Globus pallidus (tissue), 1 donor: ENCODE results near the gene MAPKAP1.

Experiments
- DNase-seq: peaks from one replicate; pipeline ENCODE4 v3.0.0-alpha.2; 2015; ENCODE audit warnings: low spot score

The MAPKAP1 gene

DNA sequence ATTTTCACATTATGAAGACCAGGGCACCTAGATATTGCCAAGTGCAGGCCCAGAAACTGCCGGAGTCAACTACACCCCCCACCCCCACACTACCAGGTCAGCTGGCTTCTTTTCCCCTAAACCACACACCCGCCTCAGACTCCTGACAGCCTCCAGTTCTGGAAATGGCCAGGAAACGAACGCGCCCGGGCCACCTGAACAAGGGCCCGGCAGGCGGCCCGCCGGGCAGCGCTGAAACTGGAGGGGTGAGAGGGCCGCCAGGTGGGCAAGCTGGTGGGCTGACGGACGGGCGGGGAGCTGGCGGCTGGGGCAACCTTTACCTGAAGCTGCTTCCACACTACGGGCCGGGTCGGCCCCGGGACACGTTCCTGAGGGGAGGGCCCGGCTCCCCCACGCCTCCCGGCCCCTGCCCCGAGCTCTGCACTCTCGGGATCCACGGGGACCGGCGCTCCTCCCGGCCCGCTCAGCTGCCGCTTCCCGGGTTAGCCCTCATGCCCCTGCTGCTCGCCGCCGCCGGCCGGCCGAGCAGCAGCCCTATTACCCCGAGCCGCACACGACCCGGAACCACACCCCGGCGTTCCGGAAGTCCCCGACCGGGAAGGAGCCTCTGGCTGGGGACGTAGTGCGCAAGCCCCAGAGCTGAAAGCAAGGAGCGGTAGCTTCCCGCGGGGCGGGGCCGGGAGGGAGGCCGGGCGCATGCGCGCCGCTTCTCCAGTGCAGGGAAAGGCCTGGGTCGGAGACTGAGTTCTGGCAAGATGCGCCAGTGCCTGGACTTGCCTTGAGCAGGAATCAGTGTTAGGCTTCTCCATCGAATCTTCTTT lies at the start of gene MAPKAP1:
TSS of gene MAPKAP1 (minus strand) at position 558 of the 821 bp plus-strand sequence. CDS start 34,634 bp downstream, outside the sequence.
- DNase-seq = peak; percentile 95

DNA sequence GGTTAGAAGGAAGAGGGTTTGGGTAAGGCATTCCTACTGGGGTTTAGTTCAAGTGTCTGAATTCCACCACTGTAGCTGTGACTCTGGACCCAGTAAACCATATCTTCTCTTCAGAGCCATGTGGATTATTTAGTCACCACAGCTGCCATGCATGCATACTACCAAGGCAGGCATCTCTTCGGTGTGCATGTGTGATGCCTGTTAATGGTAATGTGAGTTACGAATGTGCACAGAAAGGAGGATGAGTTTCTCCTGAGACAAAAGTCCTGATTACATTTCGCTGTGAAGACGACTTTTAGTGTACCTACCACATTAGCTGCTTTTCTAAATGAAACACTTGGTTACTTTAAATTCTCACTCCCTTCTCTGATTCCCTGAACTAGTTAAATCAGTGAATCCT lies 49.5 kb upstream of the MAPKAP1 start:
- DNase-seq = no peak

DNA sequence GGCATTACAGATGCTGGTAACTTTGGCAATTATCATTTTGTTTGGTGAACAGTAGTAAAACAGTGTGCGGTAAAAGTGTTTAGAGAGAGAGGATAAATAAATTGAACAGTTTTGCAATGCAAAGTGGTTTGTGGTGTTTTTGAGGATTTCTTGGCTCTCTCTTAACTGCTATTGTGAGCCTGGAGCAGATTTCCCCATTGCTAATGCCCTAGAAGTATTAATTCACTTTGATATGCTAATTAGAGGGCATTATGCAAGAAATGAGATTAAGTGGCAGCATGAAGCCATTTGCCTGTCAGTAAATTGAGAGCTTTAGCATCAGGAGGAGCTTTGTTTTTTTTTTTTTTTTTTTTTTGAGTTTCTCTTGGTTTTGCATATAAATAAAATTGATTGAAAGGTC lies 48.3 kb upstream of the MAPKAP1 start:
- DNase-seq = no peak

DNA sequence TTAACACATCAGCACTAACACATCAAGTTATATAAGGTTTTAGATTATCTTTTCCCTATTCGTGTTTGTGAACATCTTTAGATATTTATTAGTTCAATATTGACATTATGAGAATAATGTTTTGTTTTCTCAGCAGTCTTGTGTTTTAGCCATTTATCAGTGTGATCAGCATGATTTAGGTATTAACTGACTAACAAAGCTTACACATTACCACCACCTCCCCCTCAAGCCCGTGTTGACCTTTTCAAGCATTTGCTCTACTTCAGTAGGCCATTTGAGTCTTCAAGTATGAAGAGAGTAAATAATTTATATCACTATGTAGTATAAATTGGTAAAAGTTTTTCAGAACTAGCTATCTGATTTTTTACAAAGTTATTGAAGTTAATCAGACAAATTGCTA lies 47.1 kb upstream of the MAPKAP1 start:
- DNase-seq = no peak

DNA sequence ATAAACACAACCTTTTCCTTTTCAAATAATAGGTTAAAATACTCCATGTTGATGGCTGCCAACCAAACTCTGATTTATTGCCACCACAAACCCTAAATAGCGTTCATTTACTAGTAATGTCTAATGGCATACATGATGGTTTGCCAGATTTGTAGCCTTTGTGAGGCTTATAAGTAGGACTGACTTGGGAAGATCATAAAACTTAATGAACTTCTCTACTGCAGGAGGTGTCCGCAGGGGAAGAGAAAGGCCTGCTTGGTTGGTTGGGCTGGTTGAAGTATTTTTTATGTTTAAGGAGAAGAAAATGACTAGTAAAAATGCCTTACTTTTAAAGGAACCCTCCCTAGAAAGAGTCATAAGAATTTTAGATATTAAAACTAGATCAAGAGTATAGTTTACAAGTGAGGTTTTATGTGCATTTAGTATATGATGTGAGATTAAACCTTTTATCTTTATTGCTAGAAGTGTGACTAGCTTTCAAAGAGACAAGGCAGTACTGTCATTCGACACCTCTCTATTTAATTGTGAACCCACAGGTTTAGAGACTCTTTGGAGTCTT lies 45.1 kb upstream of the MAPKAP1 start:
- DNase-seq = no peak

DNA sequence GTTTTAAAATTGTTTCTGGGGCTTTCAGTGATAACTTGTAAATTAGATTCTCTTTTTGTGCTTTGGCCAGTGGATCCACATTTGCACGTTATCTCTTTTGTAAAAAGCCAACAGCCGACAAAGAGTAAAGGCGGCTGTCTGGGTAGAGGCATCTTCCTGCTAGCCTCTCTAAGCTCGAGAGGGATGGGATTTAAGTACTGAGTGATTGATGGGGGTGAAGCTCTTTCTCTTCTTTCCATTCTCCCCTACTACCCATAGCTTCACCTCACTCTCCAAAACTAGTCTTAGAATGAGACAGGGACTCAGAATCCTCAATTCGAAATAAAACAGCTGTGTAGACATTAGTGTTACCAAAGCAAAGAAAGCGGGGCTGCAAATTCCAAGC lies 43.6 kb upstream of the MAPKAP1 start:
- no peak for DNase-seq

DNA sequence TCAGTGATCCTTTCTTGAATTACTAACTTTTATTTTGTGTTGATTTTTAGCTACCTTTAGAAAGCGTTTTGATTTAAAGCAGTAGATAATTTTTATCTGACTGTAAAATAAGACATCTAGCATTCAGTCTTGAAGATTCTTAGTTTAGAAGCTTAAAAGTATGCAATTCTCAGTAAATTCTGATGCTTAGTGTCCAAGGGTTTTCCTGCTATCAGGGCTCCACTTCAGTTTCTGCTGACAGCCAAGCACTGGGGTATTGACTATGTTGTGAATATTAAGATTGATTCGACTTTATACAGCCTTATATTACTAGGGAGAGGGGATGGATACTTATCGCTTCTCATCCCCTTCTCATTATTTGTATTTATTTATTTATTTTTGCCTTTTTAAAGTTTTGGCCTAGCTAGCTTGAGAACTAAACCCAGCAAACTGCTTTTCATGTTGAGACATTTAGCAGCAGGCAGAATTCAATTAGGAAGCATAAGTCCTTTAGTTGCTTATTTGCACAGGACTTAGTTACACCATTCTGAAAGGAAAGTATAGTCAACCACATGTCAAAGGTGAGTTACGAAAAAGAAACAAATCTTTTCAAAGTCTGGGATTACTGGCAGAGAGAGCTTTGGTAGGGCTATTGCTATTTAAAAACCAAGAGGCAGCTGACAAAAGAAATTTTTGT lies 43.1 kb upstream of the MAPKAP1 start:
- DNase-seq = no peak

DNA sequence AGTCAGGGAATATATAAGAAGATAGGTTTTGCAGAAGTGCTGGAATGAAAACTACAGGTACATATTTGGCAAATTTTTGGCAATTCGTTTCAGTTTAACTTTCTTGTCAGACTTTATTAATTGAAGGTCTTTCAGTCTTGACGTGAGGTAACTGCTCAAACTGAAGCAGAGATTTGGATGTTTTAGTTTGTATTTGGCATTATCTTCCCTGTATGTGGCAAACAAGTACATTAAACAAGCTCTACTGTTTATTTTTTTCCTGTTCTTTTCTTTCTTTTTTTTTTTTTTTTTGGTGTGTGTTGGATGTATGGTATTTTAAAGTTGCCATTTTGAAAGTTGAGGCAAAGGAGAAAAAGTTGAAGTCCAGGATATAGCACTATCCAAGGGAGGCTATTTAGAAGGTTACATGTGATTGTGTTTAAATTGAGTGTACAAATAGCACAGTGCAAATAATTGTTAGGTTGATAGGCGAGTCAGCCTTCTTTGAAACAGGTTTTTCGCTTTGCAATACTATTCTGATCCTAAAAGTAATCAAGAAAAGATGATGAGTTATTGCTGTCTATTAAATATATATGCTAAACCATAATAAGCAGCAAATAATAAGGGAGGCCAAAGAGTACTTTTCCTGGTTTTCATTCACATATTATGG lies 42.4 kb upstream of the MAPKAP1 start:
- DNase-seq = no peak

DNA sequence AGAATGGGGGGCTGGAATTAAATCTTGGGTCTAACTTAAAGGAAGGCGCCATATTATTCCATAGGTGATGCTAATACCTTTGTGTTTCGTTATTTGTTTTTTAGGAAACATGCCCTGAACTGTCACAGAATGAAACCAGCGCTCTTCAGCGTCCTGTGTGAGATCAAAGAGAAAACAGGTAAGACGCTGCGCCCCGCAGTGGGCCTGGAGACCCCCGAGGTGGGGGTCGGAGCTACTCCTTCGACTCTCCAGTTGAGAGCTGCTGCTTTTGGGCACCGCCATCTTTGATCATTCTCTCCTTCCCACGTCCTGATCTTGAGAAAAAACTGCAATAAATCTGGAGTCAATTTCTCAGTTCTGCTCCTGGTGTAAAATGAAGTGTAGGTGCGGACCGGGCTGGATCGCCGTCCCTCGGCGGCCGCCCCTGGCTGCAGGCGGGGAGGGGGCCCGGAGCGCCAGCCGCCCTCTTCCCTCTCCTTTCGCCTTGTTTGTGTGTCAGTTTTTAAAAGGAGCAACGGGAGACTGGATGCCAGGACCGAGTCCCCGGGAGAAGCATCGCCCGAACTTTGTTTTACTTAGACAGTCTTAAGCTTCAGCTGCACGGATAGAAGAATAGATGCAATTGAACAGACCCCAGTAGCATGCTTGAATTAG lies 41.6 kb upstream of the MAPKAP1 start:
- DNase-seq = no peak

DNA sequence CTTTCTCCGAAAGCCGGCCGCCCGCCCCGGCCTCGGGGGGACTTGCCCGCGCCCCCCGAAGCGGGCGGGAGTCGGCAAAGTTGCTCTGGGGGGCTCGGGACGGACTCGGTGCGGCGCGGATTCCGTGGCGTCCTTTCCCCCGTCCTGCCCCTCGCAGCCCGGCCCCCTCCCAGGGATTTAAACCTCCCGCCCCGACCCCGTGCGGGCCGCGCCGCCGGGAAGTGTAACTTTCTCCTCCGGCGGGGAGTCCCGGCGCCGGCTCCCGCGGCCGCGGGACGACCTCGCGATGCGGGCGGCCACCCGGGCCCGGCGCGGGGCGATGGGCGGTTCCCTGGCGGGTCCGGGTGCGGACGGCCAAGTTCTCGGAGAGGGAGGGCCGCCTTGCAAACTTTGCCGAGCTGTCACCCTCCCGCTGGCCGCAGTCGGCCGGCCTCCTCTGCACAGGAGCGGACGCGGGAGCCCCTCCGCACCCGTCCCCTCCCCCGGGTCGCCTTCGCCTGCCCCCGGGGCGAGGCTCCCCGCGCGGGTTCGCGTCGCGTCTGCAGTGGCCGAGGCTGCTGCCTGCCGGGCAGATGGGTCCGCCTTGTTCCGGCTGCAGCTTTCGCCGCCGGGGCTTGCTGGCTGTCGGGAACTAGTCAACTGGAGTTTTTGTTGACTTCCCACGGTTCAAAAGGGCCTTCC lies 40.9 kb upstream of the MAPKAP1 start:
- no peak for DNase-seq

DNA sequence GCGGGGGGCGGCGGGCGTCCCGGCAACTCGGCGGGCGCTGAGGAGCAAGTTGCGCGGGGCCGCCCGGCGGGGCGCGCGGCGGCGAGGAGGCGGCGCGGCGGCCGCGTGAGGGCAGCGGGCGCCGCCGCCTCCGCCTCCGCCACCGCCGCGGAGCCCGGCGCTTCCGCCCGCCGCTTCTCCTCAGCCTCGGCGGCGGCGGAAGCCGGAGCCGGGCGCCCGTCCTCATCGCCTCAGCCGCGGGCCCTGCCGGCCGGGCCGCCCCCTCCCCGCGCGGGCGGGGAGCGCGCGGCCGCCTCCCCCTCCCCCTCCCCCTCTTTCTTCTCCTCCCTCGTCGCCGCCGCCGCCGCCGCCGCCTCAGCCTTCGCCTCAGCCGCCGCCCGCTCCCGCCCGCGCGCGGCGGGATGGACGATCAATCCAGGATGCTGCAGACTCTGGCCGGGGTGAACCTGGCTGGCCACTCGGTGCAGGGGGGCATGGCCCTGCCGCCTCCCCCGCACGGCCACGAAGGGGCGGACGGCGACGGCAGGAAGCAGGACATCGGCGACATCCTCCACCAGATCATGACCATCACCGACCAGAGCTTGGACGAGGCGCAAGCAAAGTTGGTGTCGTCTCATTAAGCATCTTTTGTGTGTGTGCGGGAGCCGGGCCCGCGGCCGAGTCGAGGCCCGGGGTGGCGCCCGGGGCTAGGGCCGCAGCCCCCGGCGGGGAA lies 40.2 kb upstream of the MAPKAP1 start, which contains the start of gene PBX3:
TSS of gene PBX3 (plus strand) at position 321 of the 712 bp plus-strand sequence.
- DNase-seq = no peak

DNA sequence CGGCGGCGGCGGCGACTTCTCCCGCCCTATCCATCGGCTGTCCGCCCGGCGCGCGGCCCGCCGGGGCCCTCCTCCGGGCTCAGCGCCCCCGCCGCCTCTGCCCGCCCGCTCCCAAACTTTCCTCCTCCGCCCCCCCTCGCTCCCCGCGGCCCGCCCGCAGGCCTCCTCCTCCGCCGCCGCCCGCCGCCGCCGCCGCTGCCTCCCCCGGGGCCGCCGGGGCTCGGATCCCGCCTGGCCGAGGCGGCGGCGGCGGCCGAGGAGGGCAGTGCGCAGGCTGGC lies 39.7 kb upstream of the MAPKAP1 start:
- no peak for DNase-seq

DNA sequence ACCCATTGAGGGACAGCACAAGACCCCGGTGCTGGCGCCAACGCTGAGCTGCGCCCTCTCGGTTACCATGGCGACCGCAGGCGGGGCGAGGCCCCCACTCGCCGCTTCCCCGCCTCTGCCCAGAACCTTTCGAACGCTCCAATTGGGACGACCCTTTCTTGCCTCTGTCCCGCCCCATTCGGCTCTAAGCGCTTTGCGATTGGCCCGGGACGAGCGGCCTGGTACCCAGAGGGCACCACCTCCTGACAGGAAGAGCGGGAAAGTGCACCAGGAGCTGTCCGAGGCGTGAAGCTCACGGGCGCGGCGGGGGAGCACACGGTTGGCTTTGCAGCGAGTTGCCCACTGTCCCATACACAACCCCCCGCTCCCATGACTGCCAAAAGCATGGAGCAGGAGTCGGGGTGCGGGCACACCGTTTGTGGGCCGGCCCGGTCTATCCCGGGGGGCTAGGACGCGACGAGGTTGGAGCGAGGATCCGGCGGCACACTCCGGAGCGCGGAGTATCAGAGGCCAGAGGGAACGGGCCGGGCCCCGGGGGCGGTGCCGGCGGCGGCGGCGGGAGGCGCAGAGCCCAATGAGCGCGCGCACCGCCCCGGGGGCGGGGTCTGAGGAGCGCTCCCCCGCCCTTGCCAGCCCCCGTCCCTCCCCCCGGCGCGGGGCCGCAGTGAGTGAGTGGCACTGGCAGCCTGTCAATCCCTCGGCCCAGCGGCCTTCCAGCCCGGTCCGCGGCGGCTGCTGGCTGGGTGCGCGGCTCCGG lies 39.2 kb upstream of the MAPKAP1 start:
- peak; percentile 96 for DNase-seq

DNA sequence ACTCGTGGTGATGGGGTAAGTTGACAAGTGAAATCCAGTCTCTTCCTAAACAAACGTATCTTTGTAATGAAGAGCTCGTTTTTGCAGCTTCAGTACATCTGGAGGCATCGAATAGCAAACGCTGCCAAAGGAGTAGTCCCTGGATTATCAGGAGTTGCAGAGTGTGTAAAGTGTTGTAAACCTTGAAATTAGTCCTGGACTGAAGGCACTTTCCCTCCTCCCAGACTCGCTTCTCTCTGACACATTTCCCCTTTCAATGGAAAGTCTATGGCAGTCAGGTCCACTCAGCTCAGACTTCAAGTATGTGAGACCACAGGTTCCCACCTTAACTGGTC lies 38.6 kb upstream of the MAPKAP1 start:
- DNase-seq = no peak

DNA sequence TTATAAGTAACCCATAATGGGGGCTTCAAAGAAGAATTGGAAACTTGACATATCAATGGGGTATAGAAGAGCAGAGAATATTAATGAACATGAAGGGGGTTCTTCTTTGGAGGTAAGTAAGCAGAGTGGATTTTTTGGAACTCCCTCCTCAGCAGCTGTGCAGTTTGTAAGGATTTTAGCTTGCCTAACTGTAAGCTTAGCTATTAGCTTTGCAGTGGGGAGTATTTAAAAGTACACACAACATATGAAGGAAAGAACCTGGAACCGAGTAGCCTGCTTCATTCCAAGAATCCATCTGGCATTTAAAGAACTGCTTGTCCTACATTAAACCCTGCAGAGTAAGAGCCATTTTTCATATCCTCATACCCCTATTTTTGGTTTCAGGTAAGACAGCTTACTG lies 38.0 kb upstream of the MAPKAP1 start:
- DNase-seq = no peak

DNA sequence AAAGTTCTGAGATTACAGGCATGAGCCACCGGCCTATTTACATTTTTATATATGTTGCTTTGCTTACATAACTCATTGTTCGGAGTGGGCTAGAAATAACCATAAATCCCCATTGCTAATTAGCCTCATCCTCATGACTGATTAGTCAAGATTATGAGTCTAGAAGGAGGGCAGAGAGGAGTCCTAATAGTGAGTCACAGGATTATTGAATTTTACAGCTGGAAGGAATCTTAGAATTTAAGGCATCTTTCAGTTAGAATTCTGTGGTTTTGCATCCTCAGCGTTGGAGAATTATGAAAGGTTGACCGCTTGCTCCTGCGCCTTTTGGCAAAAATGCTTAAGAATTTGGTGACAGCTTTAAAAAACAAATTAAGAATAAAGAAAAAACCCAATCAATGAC lies 37.6 kb upstream of the MAPKAP1 start:
- no peak for DNase-seq

DNA sequence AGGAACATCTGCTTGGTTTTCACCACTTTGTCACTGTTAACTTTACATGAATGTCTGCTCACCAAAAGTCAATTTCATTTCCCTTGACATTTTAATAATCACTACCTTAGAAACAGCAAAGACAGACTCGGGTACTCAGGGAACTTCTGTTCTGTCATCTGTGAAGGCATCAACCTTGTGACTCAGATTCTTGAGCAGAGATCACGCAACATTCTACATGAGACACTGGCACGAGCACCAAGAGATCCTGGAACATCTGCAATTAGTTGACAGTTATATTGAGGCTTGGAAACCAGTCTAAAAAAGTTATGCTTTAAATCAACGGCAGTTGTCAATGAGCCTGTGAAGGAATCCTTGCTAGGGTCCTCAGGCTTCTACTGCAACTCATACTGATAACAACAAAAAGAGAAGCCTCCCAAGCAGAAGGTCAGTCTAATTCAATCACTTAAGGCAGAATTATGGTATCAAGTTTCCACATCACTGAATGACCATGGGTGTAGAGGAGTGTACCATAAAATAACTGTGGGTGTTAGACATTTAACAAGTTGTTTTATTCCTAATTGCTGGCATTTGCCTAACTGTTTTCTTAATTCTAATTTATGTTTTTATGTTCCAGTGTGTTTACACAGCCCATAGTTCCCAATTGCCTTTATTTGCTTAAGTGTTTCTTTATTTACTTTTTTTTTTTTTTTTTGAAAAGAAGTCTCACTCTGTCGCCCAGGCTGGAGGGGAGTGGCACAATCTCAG lies 36.8 kb upstream of the MAPKAP1 start:
- DNase-seq = no peak

DNA sequence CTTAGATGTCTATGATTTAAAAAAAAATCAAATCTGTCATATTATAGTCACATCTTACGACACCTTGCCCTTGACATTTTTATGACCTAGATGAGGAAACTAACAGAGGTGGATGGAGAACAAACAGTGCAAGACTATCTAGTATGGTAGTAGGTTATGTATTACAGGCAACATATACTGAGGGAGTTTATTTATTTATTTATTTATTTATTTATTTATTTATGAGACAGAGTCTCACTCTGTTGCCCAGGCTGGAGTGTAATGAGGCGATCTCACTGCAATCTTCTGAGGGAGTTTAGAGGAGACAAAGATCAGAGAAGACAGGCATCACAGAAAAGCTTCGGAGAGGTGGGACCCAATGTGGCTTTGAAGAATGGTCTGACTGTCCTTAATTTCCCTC lies 35.6 kb upstream of the MAPKAP1 start:
- DNase-seq = no peak

DNA sequence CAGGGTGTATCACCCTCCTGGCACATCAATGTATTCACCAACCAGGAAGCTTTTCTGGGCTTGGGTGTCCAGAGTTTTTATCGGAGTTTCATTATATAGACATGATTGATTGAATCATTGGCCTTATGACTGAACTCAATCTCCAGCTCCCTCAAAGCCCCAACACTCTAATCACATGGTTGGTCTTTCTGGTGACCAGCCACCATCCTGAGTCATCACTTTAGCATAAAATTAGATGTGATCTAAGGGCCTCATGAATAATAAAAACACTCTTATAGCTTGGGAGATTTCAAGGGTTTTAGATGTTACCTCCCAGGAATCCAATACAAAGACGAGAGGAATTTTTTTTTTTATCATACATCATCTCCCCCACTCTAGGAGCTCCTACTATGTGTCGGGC lies 32.4 kb upstream of the MAPKAP1 start:
- DNase-seq = no peak

DNA sequence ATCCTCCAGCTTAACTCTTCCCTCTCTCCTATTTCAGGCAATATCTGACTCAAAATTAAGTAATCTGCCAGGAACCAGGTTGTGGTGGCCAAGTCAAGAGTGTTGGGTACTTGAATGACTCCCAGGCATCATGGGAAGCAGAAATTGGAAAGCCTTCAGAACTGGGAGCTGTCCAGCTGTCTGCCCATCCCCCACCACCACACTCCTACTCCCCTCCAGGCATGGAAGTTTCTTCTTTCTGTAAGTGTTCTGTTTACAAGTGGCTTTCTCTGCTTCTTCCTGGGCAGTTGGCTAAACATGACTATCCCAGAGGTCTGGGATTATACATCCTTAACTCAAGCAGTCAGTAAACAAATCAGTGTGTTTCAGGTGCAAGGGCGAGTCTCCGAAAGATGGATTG lies 25.6 kb upstream of the MAPKAP1 start:
- no peak for DNase-seq
